BE2C (cell line): ENCODE measurements around the gene ATRX.
"Not testable (repeated sequence)": the region's sequence is repeated elsewhere in the genome, so short reads cannot be mapped to it uniquely, and the experiment has no call there.

Experiments
- DNase-seq: peaks from one replicate; pipeline ENCODE4 v3.0.0-alpha.2; 2020
- H3K27me3 ChIP-seq: fragments of 250-450 bp; sonication (Bioruptor Pico); 2 replicates; pipeline ENCODE4 v1.5.1; 2020; ENCODE audit warnings: mild to moderate bottlenecking
- H3K36me3 ChIP-seq: fragments of 250-450 bp; sonication (Bioruptor Pico); 2 replicates; pipeline ENCODE4 v1.5.1; 2020; ENCODE audit warnings: mild to moderate bottlenecking
- H3K4me1 ChIP-seq: fragments of 250-450 bp; sonication (Bioruptor Pico); 2 replicates; pipeline ENCODE4 v1.5.1; 2020
- H3K4me3 ChIP-seq: 2 replicates; pipeline ENCODE4 v1.5.1; 2011; ENCODE audit warnings: low read depth, low read length
- H3K9me3 ChIP-seq: fragments of 250-450 bp; sonication (Bioruptor Pico); 2 replicates; pipeline ENCODE4 v1.5.1; 2020
- TF ChIP-seq, protein P1 (sequence below): IDR thresholded peaks from 2 replicates; pipeline ENCODE4 v1.5.1; 2012; ENCODE audit warnings: mild to moderate bottlenecking, low read depth, low read length

The ATRX gene

GRCh38 chrX:77771601-77772000 is 14.4 kb downstream of the ATRX start:
- Histone ChIP-seq H3K36me3 (no peaks in the 10 kb centered on the region), H3K9me3 (no peaks in the 10 kb centered on the region), H3K4me1 (no peaks in the 10 kb centered on the region), H3K27me3 (no peaks in the 10 kb centered on the region), H3K4me3 (no peak overlapping the region)
- no peak for DNase-seq
- TF ChIP-seq, protein P1, sequence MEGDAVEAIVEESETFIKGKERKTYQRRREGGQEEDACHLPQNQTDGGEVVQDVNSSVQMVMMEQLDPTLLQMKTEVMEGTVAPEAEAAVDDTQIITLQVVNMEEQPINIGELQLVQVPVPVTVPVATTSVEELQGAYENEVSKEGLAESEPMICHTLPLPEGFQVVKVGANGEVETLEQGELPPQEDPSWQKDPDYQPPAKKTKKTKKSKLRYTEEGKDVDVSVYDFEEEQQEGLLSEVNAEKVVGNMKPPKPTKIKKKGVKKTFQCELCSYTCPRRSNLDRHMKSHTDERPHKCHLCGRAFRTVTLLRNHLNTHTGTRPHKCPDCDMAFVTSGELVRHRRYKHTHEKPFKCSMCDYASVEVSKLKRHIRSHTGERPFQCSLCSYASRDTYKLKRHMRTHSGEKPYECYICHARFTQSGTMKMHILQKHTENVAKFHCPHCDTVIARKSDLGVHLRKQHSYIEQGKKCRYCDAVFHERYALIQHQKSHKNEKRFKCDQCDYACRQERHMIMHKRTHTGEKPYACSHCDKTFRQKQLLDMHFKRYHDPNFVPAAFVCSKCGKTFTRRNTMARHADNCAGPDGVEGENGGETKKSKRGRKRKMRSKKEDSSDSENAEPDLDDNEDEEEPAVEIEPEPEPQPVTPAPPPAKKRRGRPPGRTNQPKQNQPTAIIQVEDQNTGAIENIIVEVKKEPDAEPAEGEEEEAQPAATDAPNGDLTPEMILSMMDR = no peak

DNA sequence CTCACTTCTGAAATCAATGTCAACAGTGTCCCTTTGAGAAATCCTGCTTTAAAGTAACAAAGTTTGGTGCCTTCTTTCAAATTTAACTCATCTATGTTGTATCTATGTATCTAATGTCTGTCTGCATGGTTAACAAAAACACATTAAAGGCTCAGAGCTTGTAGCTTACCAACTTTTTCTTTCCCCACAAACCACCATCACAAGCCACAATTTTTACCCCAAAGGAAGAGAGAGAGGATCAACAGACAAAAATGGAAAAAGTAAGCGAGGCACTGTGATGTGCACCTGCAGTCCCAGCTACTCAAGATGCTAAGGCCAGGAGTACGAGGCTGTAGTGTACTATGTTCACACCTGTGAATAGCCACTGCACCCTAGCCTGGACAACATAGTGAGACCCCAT is 17.2 kb downstream of the ATRX start:
- TF ChIP-seq, protein P1 = no peak
- Histone ChIP-seq H3K4me3 (no peak overlapping the region), H3K36me3 (no peaks in the 10 kb centered on the region), H3K9me3 (no peaks in the 10 kb centered on the region), H3K27me3 (no peaks in the 10 kb centered on the region), H3K4me1 (no peaks in the 10 kb centered on the region)
- no peak for DNase-seq

- not testable (repeated sequence) for H3K4me3 ChIP-seq, H3K4me1 ChIP-seq, DNase-seq, H3K9me3 ChIP-seq, H3K27me3 ChIP-seq, H3K36me3 ChIP-seq
These were observed 19.8 kb downstream of the ATRX start for GRCh38 chrX:77766212-77766611.

DNA sequence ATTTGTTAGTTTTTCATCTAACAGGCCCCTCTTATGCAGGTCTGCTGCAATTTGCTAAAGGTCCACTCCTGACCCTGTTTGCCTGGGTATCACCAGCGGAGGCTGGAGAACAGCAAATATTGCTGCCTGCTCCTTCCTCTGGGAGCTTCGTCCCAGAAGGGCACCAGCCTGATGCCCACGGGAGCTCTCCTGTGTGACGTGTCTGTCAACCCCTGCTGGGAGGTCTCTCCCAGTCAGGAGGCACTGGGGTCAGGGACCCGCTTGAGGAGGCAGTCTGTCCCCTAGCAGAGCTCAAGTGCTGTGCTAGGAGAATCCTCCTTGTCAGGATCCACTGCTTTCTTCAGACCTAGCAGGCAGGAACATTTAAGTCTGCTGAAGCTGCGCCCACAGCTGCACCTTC is 30.5 kb downstream of the ATRX start:
- Histone ChIP-seq H3K9me3 (no peaks in the 10 kb centered on the region), H3K4me3 (no peak overlapping the region), H3K4me1 (no peaks in the 10 kb centered on the region), H3K27me3 (no peaks in the 10 kb centered on the region), H3K36me3 (no peaks in the 10 kb centered on the region)
- TF ChIP-seq, protein P1 = no peak
- DNase-seq = no peak

- not testable (repeated sequence) for H3K4me3 ChIP-seq, H3K36me3 ChIP-seq, H3K4me1 ChIP-seq, H3K27me3 ChIP-seq, DNase-seq, H3K9me3 ChIP-seq
These were observed 32.1 kb downstream of the ATRX start for GRCh38 chrX:77753942-77754341.

DNA sequence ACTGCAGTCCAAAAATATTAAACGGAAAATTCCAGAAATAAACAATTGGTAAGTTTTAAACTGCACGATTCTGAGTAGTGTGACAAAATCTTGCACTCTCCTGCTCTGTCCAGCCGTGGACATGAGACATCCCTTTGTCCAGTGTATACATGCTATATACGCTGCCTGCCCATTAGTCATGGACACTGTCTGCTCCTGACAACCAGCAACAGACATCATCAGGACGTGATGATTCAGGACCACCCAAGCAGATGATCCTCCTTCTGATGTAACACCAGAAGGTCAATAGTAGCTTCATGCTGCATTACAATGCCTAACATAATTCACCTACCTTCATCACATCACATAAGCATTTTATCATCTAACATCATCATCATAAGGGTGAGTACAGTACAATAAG is 36.3 kb downstream of the ATRX start:
- TF ChIP-seq, protein P1 = no peak
- no peak for DNase-seq
- H3K27me3 ChIP-seq = no peaks in the 10 kb centered on the region
- no peak overlapping the region for H3K4me3 ChIP-seq
- H3K9me3 ChIP-seq = no peaks in the 10 kb centered on the region
- no peaks in the 10 kb centered on the region for H3K36me3 ChIP-seq
- H3K4me1 ChIP-seq = no peaks in the 10 kb centered on the region

GRCh38 chrX:77743720-77744119 is 42.3 kb downstream of the ATRX start:
- DNase-seq = no peak
- no peaks in the 10 kb centered on the region for H3K4me1 ChIP-seq
- no peak overlapping the region for H3K4me3 ChIP-seq
- TF ChIP-seq, protein P1 = no peak
- no peaks in the 10 kb centered on the region for H3K27me3 ChIP-seq
- H3K36me3 ChIP-seq = no peaks in the 10 kb centered on the region
- no peaks in the 10 kb centered on the region for H3K9me3 ChIP-seq
